AG09309 (cell line): ENCODE measurements around the gene CAMTA2.

Source experiments
- DNase-seq: peaks from one replicate; pipeline ENCODE4 v3.0.0-alpha.2; 2010; ENCODE audit warnings: low read depth
- H3K4me3 ChIP-seq: 2 replicates; pipeline ENCODE4 v1.5.1; 2011; ENCODE audit warnings: mild to moderate bottlenecking, low read depth, low read length, moderate library complexity; ENCODE audit not compliant: control insufficient read depth
- TF ChIP-seq, protein P1 (sequence below): IDR thresholded peaks from 2 replicates; pipeline ENCODE4 v1.5.1; 2011; ENCODE audit warnings: mild to moderate bottlenecking, low read depth, low read length, inconsistent platforms; ENCODE audit not compliant: insufficient read depth, control insufficient read depth; ENCODE audit errors: missing control alignments

The CAMTA2 gene

DNA sequence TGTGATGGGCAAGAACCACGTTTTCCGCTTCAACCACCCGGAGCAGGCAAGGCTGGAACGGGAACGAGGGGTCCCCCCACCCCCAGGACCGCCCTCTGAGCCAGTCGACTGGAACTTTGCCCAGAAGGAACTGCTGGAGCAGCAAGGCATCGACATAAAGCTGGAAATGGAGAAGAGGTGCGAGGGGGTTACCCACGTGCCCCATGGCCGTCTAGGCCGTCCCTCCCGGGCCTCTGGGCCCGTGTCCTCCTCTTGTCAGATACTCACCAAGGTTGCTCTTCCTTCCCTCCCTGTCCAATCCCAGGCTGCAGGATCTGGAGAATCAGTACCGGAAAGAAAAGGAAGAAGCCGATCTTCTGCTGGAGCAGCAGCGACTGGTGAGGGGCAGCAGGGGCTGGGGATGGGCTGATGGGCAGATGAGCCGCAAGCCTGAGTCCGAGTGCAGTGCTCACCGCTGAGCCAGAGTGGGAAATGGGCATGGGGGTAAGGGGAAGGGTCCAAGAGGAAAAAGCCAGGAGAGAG is 33.1 kb upstream of the CAMTA2 start:
- DNase-seq: no peak
- TF ChIP-seq, protein P1, sequence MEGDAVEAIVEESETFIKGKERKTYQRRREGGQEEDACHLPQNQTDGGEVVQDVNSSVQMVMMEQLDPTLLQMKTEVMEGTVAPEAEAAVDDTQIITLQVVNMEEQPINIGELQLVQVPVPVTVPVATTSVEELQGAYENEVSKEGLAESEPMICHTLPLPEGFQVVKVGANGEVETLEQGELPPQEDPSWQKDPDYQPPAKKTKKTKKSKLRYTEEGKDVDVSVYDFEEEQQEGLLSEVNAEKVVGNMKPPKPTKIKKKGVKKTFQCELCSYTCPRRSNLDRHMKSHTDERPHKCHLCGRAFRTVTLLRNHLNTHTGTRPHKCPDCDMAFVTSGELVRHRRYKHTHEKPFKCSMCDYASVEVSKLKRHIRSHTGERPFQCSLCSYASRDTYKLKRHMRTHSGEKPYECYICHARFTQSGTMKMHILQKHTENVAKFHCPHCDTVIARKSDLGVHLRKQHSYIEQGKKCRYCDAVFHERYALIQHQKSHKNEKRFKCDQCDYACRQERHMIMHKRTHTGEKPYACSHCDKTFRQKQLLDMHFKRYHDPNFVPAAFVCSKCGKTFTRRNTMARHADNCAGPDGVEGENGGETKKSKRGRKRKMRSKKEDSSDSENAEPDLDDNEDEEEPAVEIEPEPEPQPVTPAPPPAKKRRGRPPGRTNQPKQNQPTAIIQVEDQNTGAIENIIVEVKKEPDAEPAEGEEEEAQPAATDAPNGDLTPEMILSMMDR: no peak

DNA sequence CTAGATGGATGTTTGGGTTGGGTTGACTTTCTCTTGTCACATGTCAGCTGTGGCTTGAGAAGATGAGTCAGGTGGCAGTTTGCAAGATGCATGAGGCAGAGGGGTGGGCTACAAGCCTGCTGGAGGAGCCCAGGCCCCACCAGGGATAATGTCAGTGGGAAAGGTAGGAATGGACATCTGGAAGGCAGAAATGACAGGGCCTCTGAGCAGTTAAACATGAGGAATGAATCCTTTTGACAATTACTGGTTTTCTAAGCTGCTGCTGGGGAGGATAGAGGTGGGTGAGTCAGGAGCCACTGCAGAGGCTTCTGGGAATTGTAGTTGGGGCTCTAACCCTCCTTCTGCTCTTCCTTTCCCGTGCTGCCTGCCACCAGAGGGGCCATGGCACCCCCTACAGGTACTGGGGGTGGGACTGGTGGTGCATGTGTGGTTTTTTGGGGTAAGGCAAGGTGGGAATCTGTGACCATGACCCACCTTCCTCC is 32.0 kb upstream of the CAMTA2 start:
- DNase-seq: no peak
- H3K4me3 ChIP-seq: no peak overlapping the region
- TF ChIP-seq, protein P1: no peak

More for the DNA sequence above, 33.1 kb upstream of the CAMTA2 start:
- no peak overlapping the region for H3K4me3 ChIP-seq

DNA sequence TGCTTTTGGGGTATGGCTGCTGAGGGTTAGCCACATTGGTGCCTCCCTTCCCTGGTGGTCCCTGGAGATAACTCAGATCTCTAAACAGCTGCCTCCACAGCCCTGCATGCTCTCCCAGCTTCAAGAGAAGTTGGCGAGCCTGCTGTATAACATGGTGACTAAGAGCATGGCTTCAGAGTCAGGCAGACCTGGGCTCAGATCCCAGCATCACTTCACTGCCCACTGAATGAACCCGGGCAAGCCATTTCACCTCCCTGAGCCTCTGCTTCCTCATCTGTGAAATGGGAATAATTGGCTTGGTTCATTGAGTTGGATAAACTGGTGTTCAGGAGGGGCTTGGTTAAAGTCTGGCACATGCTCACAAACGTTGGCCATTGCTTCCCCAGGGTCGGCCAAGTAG is 26.9 kb upstream of the CAMTA2 start:
- DNase-seq: no peak
- H3K4me3 ChIP-seq: no peak overlapping the region
- TF ChIP-seq, protein P1: no peak

GRCh38 chr17:5011928-5012327 is 24.5 kb upstream of the CAMTA2 start:
- DNase-seq: no peak
- H3K4me3 ChIP-seq: no peak overlapping the region
- TF ChIP-seq, protein P1: no peak

DNA sequence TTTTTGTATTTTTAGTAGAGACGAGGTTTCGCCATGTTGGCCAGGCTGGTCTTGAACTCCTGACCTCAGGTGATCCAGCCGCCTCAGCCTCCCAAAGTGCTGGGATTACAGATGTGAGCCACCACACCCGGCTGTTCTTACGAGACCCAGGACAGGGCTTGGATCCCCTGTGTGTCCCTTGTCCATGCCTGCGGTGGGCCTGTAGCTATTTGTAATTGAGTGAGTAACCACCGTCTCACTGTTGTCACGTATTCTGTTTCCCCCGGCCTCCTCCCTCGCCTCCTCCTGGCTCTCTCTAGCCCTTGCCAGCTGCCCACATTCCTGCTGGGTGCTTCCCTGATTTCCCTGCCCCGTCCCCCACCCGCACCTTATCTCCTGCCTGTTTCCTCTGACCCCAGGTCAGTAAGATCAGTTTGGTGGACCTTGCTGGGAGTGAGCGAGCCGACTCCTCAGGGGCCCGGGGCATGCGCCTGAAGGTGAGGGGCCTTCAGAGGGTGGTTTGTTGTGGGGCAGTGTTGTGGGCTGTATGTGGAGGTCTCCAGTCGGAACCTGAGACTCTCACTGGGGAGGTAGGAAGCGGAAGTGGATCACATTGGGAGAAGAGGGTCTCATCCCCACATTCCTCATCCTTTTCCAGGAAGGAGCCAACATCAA is 15.9 kb upstream of the CAMTA2 start:
- TF ChIP-seq, protein P1: no peak

DNA sequence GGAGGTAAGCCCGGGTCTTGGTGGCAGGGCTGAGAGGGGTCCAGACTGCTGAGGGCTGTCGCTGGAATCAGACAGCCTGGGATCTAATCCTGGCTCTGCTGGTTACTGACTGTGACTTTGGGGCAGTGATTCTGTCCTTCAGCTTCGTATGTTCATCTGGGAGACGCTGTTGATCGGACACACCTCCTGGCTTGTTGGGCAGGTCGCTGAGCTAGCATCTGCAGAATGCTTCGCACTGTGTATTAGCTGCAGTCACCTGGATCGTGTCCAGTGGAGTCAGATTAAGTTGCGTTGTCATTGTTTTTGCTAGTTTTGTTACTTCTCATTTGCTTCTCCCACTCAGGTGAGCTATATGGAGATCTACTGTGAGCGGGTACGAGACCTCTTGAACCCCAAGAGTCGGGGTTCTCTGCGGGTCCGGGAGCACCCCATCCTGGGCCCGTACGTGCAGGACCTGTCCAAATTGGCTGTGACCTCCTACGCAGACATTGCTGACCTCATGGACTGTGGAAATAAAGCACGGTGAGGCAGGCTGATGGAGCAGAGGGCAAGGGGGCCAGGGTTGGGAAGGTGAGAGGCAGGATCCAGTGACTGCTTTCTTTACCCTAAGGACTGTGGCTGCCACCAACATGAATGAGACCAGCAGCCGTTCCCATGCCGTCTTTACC is 14.8 kb upstream of the CAMTA2 start:
- TF ChIP-seq, protein P1: no peak

More for the DNA sequence above, 15.9 kb upstream of the CAMTA2 start:
- H3K4me3 ChIP-seq: no peak overlapping the region
- no peak for DNase-seq

More for the DNA sequence above, 14.8 kb upstream of the CAMTA2 start:
- no peak overlapping the region for H3K4me3 ChIP-seq
- no peak for DNase-seq
